Neural cell (in vitro differentiated cells): ENCODE data around the gene CNST.

Experiments
- EP300 ChIP-seq: fragments of 450-650 bp; conservative IDR thresholded peaks from 2 replicates; pipeline ENCODE4 v1.6.1; 2014; ENCODE audit warnings: antibody characterized with exemption, mild to moderate bottlenecking, moderate library complexity; ENCODE audit not compliant: poor library complexity, severe bottlenecking
- EZH2 ChIP-seq: fragments of 200-600, 300-800 bp; shearing (Covaris generic), sonication (generic); IDR thresholded peaks from 2 replicates; pipeline ENCODE4 v1.6.1; 2014; ENCODE audit warnings: antibody characterized with exemption, low read length, borderline replicate concordance, mild to moderate bottlenecking; ENCODE audit not compliant: insufficient read depth, poor library complexity, severe bottlenecking
- MXI1 ChIP-seq: fragments of 450-650 bp; conservative IDR thresholded peaks from 2 replicates; pipeline ENCODE4 v1.6.1; 2014; ENCODE audit warnings: antibody characterized with exemption, mild to moderate bottlenecking; ENCODE audit not compliant: poor library complexity, severe bottlenecking
- POLR2AphosphoS5 ChIP-seq: IDR thresholded peaks from 2 replicates; pipeline ENCODE4 v1.6.1; 2012
- RAD21 ChIP-seq: fragments of 450-650 bp; conservative IDR thresholded peaks from 2 replicates; pipeline ENCODE4 v1.6.1; 2014; ENCODE audit warnings: antibody characterized with exemption, mild to moderate bottlenecking, moderate library complexity
- REST ChIP-seq: IDR thresholded peaks from 2 replicates; pipeline ENCODE4 v1.6.1; 2012; ENCODE audit warnings: borderline replicate concordance
- TF ChIP-seq, protein P1 (sequence below): fragments of 450-650 bp; IDR thresholded peaks from 2 replicates; pipeline ENCODE4 v1.5.1; 2014; ENCODE audit warnings: antibody characterized with exemption, mild to moderate bottlenecking, moderate library complexity; ENCODE audit not compliant: poor library complexity, severe bottlenecking

DNA sequence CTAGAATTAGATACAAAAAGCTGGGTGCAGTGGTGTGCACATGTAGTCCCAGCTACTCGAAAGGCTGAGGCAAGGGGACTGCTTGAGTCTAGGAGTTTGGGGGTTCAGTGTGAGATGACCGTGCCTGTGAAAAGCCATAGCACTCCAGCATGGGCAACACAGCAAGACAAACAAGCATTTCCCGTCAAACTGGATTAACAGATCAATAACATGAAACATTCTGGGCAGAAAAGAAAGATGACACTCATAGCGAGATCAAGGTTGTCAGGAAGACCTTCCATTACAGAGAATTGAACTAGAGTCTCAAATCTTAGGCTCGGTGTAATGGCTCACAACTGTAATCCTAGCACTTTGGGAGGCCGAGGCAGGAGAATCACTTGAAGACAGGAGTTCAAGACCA lies 14.1 kb upstream of the CNST start:
- TF ChIP-seq, protein P1, sequence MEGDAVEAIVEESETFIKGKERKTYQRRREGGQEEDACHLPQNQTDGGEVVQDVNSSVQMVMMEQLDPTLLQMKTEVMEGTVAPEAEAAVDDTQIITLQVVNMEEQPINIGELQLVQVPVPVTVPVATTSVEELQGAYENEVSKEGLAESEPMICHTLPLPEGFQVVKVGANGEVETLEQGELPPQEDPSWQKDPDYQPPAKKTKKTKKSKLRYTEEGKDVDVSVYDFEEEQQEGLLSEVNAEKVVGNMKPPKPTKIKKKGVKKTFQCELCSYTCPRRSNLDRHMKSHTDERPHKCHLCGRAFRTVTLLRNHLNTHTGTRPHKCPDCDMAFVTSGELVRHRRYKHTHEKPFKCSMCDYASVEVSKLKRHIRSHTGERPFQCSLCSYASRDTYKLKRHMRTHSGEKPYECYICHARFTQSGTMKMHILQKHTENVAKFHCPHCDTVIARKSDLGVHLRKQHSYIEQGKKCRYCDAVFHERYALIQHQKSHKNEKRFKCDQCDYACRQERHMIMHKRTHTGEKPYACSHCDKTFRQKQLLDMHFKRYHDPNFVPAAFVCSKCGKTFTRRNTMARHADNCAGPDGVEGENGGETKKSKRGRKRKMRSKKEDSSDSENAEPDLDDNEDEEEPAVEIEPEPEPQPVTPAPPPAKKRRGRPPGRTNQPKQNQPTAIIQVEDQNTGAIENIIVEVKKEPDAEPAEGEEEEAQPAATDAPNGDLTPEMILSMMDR = no peak
- TF ChIP-seq POLR2AphosphoS5 (no peak), MXI1 (no peak), REST (no peak), RAD21 (no peak), EZH2 (no peak), EP300 (no peak)
